Mesenchymal stem cell (in vitro differentiated cells and primary cell): ENCODE results near the gene UBE2J1.

Experiments
- DNase-seq: peaks from one replicate; pipeline ENCODE4 v3.0.0-alpha.2; 2013
- H2AFZ ChIP-seq: one replicate; pipeline ENCODE4 v1.6.1; 2013; ENCODE audit warnings: low read depth, mild to moderate bottlenecking, control low read depth, inconsistent platforms, low read length, moderate library complexity
- H2AK5ac ChIP-seq: 2 replicates; pipeline ENCODE4 v1.6.1; 2013; ENCODE audit warnings: low read length, moderate library complexity, mild to moderate bottlenecking, inconsistent platforms; ENCODE audit not compliant: severe bottlenecking
- H2BK120ac ChIP-seq: one replicate; pipeline ENCODE4 v1.6.1; 2013; ENCODE audit warnings: low read depth, mild to moderate bottlenecking, inconsistent platforms, low read length, moderate library complexity
- H2BK12ac ChIP-seq, 2 experiments: one replicate each; pipeline ENCODE4 v1.6.1; 2013; ENCODE audit warnings: inconsistent platforms in 2 of 2, low read length in 2 of 2, mild to moderate bottlenecking in 2 of 2, moderate library complexity in 2 of 2, control low read depth in 1 of 2
- H2BK15ac ChIP-seq: one replicate; pipeline ENCODE4 v1.6.1; 2013; ENCODE audit warnings: mild to moderate bottlenecking, low read depth, inconsistent platforms; ENCODE audit not compliant: poor library complexity, severe bottlenecking
- H2BK5ac ChIP-seq: 2 replicates; pipeline ENCODE4 v1.6.1; 2013; ENCODE audit warnings: low read depth, mild to moderate bottlenecking, low read length, control low read depth, inconsistent platforms; ENCODE audit not compliant: poor library complexity, severe bottlenecking
- H3K14ac ChIP-seq, 2 experiments: one replicate each; pipeline ENCODE4 v1.6.1; 2013; ENCODE audit warnings: inconsistent platforms in 2 of 2, low read length in 2 of 2, control low read depth in 1 of 2, mild to moderate bottlenecking in 1 of 2, moderate library complexity in 1 of 2
- H3K18ac ChIP-seq, 2 experiments: one replicate each; pipeline ENCODE4 v1.6.1; 2013; ENCODE audit warnings: inconsistent platforms in 2 of 2, low read length in 2 of 2, control low read depth in 1 of 2, low read depth in 1 of 2, mild to moderate bottlenecking in 1 of 2
- H3K23ac ChIP-seq, 2 experiments: one replicate each; pipeline ENCODE4 v1.6.1; 2013; ENCODE audit warnings: inconsistent platforms in 2 of 2, low read length in 2 of 2, mild to moderate bottlenecking in 2 of 2, moderate library complexity in 2 of 2, control low read depth in 1 of 2
- H3K27ac ChIP-seq: 2 replicates; pipeline ENCODE4 v1.5.1; 2013; ENCODE audit warnings: mild to moderate bottlenecking, moderate library complexity, low read length, control low read depth, inconsistent platforms; ENCODE audit not compliant: poor library complexity, severe bottlenecking
- H3K27me3 ChIP-seq, 2 experiments: 2 replicates each; pipeline versions ENCODE4 v1.6.1 to v1.7.0; 2013; ENCODE audit warnings: low read length in 2 of 2, mild to moderate bottlenecking in 2 of 2, moderate library complexity in 2 of 2, control low read depth in 1 of 2, inconsistent platforms in 1 of 2; ENCODE audit not compliant: control insufficient read depth in 1 of 2, insufficient read depth in 1 of 2
- H3K36me3 ChIP-seq, 2 experiments: 2 replicates each; pipeline versions ENCODE4 v1.6.1 to v1.7.0; 2013; ENCODE audit warnings: low read length in 2 of 2, control low read depth in 1 of 2, inconsistent platforms in 1 of 2, low read depth in 1 of 2, mild to moderate bottlenecking in 1 of 2; ENCODE audit not compliant: insufficient read depth in 2 of 2, control insufficient read depth in 1 of 2
- H3K4ac ChIP-seq, 2 experiments: one replicate each; pipeline ENCODE4 v1.6.1; 2013; ENCODE audit warnings: inconsistent platforms in 2 of 2, low read length in 2 of 2, mild to moderate bottlenecking in 2 of 2, moderate library complexity in 2 of 2, control low read depth in 1 of 2, low read depth in 1 of 2
- H3K4me1 ChIP-seq: 2 replicates; pipeline ENCODE4 v1.6.1; 2013; ENCODE audit warnings: low read depth, low read length, control low read depth; ENCODE audit not compliant: control insufficient read depth, insufficient read depth
- H3K4me2 ChIP-seq: 2 replicates; pipeline ENCODE4 v1.6.1; 2013; ENCODE audit warnings: low read length, mild to moderate bottlenecking, inconsistent platforms; ENCODE audit not compliant: poor library complexity, severe bottlenecking
- H3K4me3 ChIP-seq, 2 experiments: 2 replicates each; pipeline versions ENCODE4 v1.5.1 to v1.7.0; 2013; ENCODE audit warnings: low read length in 2 of 2, mild to moderate bottlenecking in 2 of 2, control low read depth in 1 of 2, low read depth in 1 of 2; ENCODE audit not compliant: insufficient read depth in 1 of 2
- H3K79me1 ChIP-seq: replicated peaks from 2 replicates; pipeline ENCODE4 v1.6.1; 2013; ENCODE audit warnings: mild to moderate bottlenecking, control low read depth, low read length, inconsistent platforms; ENCODE audit not compliant: poor library complexity, severe bottlenecking
- H3K9ac ChIP-seq: 2 replicates; pipeline ENCODE4 v1.7.0; 2013; ENCODE audit warnings: mild to moderate bottlenecking, low read length, moderate library complexity
- H3K9me3 ChIP-seq: 2 replicates; pipeline ENCODE4 v1.7.0; 2013; ENCODE audit warnings: mild to moderate bottlenecking, low read length; ENCODE audit not compliant: control insufficient read depth
- H4K8ac ChIP-seq: one replicate; pipeline ENCODE4 v1.6.1; 2013; ENCODE audit warnings: inconsistent platforms, mild to moderate bottlenecking, low read length, moderate library complexity
- H4K91ac ChIP-seq: one replicate; pipeline ENCODE4 v1.6.1; 2013; ENCODE audit warnings: mild to moderate bottlenecking, low read length, inconsistent platforms
- WGBS: methylation state at CpG from one replicate; pipeline ENCODE4 v1.1.7; 2013; ENCODE audit warnings: mixed read lengths; 5-methylcytosine and 5-hydroxymethylcytosine counted together

The UBE2J1 gene

DNA sequence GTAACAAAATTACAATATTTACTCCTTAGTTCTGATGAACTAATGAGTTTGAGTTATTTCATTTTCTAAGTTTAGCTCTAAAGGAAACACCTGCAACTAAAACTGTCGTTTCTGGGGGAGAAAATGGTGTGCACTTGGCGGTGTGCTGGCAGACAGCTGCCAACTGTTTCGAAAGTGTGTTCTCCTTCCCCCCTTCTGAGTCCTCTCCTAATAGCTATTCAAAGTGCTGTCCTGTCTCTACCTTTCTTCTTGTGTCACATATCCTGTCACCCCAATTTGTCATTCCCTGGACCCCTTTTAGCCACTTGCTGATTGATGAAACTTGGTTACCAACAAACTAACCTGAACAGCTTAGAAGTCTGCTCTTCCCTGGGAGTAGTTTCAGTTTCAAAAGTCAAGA, 4.9 kb upstream of the UBE2J1 start:
- Histone ChIP-seq H3K4ac (no peak overlapping the region), H3K36me3 (no peaks in the 10 kb centered on the region), H4K8ac (no peak overlapping the region), H2BK5ac (peak overlapping the region; percentile 31), H2BK15ac (no peak overlapping the region), H2AK5ac (no peak overlapping the region), H3K9me3 (no peaks in the 10 kb centered on the region), H3K4me3 (no peak overlapping the region), H3K27ac (no peak overlapping the region), H3K18ac (no peak overlapping the region), H3K9ac (no peak overlapping the region), H3K14ac (no peak overlapping the region), H2BK120ac (no peak overlapping the region), H3K23ac (no peak overlapping the region), H3K27me3 (no peaks in the 10 kb centered on the region), H3K4me1 (peaks cover 3% of the 10 kb centered on the region), H4K91ac (no peak overlapping the region), H3K79me1 (no peaks in the 10 kb centered on the region), H3K4me2 (no peak overlapping the region), H2BK12ac (no peak overlapping the region), H2AFZ (no peak overlapping the region)
- DNase-seq, result no peak
- WGBS, result 84% methylated on average over 3 of the region's 3 CpGs

DNA sequence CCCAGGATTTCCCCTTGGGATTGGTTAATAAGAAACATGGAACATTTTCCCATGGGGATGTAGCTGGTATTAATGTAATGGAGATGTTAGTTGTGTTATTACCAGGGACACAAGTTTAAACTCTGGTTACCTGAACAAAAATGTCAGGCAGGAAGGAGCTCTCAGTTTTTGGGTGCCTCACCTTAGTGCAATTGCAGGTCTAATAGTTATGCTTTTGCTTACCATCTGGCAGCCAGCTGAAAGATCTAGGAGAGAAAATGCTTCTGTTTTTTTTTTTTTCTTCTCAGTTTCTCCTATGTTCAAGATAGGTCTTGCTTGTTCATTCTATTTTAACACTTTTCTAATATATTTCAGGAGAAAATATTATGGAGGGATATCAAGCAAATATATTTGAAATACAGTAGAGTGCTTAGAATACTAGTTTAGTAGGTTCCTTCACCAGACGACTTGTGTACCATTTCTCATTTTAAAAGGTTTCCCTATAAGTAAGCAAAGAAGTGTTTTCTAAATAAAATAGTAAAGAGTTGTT, 4.2 kb upstream of the UBE2J1 start:
- H4K91ac ChIP-seq, result no peak overlapping the region
- WGBS, result no CpG with 5 or more reads among the region's 1 CpG
- H2BK5ac ChIP-seq, result no peak overlapping the region
- no peak overlapping the region for H3K4me2 ChIP-seq
- H3K4me1 ChIP-seq, result peaks cover 3% of the 10 kb centered on the region
- H3K4ac ChIP-seq, result no peak overlapping the region
- H2BK15ac ChIP-seq, result no peak overlapping the region
- no peak overlapping the region for H2BK120ac ChIP-seq
- no peak overlapping the region for H3K14ac ChIP-seq
- H3K23ac ChIP-seq, result no peak overlapping the region
- H3K4me3 ChIP-seq, result no peak overlapping the region
- no peak overlapping the region for H3K9ac ChIP-seq
- H4K8ac ChIP-seq, result no peak overlapping the region
- no peak overlapping the region for H2AFZ ChIP-seq
- H3K27me3 ChIP-seq, result no peaks in the 10 kb centered on the region
- no peak for DNase-seq
- H3K79me1 ChIP-seq, result no peaks in the 10 kb centered on the region
- H2AK5ac ChIP-seq, result no peak overlapping the region
- H3K27ac ChIP-seq, result no peak overlapping the region
- no peaks in the 10 kb centered on the region for H3K36me3 ChIP-seq
- H2BK12ac ChIP-seq, result no peak overlapping the region
- H3K9me3 ChIP-seq, result no peaks in the 10 kb centered on the region
- no peak overlapping the region for H3K18ac ChIP-seq

DNA sequence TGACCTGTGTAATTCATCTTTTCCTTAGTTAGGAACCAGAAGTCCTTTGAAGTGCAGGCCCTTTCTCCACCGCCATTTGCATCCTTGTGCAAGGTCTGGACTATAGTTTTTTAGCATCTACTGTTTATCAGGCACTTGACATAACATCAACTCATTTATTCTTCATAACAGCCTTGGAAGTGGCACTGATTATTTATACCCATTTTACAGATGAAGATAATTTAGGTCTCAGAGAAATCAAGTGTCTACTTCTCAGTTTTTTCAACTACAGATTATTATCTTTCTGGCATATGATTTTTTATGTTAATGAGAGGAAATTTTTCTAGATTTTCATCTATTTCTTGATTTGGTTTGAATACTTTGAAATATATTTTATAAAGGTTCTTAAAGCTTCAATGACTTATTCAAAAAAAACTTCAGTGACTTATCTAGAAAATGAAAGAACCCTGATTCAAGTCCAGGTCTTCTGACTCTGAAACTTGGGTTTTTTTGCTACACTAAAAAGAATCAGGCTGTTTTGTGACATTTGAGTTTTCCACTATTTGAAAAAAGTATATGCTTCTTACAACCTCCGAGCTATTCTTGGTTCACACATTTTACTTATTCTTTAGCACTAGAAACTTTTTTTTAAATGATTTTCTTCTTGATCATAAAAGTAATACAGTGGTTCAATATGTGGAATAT, 3.1 kb upstream of the UBE2J1 start:
- H4K8ac ChIP-seq, result no peak overlapping the region
- H3K4me2 ChIP-seq, result no peak overlapping the region
- no peak overlapping the region for H2BK5ac ChIP-seq
- no peaks in the 10 kb centered on the region for H3K27me3 ChIP-seq
- no peak overlapping the region for H3K9ac ChIP-seq
- no peak overlapping the region for H3K14ac ChIP-seq
- H2BK12ac ChIP-seq, result no peak overlapping the region
- no peaks in the 10 kb centered on the region for H3K9me3 ChIP-seq
- H4K91ac ChIP-seq, result no peak overlapping the region
- 94% methylated on average over 1 of the region's 2 CpGs for WGBS
- H2BK15ac ChIP-seq, result no peak overlapping the region
- peaks cover 6% of the 10 kb centered on the region for H3K4me1 ChIP-seq
- H3K27ac ChIP-seq, result no peak overlapping the region
- H2BK120ac ChIP-seq, result no peak overlapping the region
- no peaks in the 10 kb centered on the region for H3K79me1 ChIP-seq
- no peak overlapping the region for H3K4me3 ChIP-seq
- no peak for DNase-seq
- H3K36me3 ChIP-seq, result no peaks in the 10 kb centered on the region
- H3K4ac ChIP-seq, result no peak overlapping the region
- H2AFZ ChIP-seq, result no peak overlapping the region
- no peak overlapping the region for H3K18ac ChIP-seq
- H2AK5ac ChIP-seq, result no peak overlapping the region
- no peak overlapping the region for H3K23ac ChIP-seq

DNA sequence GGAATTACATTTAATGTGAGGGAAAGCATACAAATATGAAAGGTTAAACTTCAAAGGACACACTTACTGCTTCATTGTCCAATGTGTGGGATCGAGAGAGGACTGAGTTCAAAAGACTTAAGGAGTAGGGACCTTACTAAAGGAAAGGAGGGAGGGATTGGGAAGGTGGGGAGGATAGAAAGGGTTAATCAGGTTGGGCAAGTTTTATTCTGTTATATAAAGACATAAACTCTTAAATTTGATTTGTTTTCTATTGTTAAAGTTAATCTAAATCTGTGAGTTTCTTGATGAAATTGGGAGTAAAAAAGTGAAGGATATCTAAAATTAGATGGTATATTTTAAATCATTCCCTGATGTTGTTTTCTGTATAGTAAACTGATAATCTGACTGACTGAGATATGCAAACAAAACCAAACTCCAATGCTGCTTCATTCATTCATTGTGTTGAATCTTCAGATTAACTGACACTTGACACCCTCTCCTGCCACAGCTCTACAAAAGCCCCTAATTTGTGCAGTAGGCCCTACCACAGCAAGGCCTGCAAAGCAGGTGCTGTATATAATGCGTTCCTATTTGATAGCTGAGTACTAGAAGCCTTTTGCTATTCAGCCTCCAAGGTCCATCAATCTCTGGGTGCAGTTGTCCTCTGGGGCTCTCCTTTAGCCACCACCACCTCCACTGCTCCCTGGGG, 1.3 kb upstream of the UBE2J1 start:
- H2BK5ac ChIP-seq, result no peak overlapping the region
- H3K27ac ChIP-seq, result no peak overlapping the region
- 75% methylated on average over 2 of the region's 2 CpGs for WGBS
- no peaks in the 10 kb centered on the region for H3K27me3 ChIP-seq
- no peak overlapping the region for H2BK120ac ChIP-seq
- peaks cover 2% of the 10 kb centered on the region for H3K79me1 ChIP-seq
- peak overlapping the region in 1 of 2 experiments; percentile 94 for H3K4me3 ChIP-seq
- no peak overlapping the region for H3K4me2 ChIP-seq
- H3K4ac ChIP-seq, result no peak overlapping the region
- no peak overlapping the region for H3K23ac ChIP-seq
- DNase-seq, result no peak
- H2BK12ac ChIP-seq, result no peak overlapping the region
- H3K18ac ChIP-seq, result no peak overlapping the region
- peaks cover 0 to 2% of the 10 kb centered on the region in 2 experiments for H3K36me3 ChIP-seq
- H2AK5ac ChIP-seq, result no peak overlapping the region
- peak overlapping the region; percentile 96 for H3K9ac ChIP-seq
- H2AFZ ChIP-seq, result no peak overlapping the region
- H4K8ac ChIP-seq, result no peak overlapping the region
- H3K9me3 ChIP-seq, result no peaks in the 10 kb centered on the region
- no peak overlapping the region for H3K14ac ChIP-seq
- H4K91ac ChIP-seq, result no peak overlapping the region
- H2BK15ac ChIP-seq, result no peak overlapping the region
- H3K4me1 ChIP-seq, result peaks cover 8% of the 10 kb centered on the region
